WERI-Rb-1 (cell line): ENCODE measurements around the gene GALR1.
"Not testable (repeated sequence)": the region's sequence is repeated elsewhere in the genome, so short reads cannot be mapped to it uniquely, and the experiment has no call there.

Experiments
- DNase-seq: peaks from one replicate; pipeline ENCODE4 v3.0.0-alpha.2; 2020
- H3K27ac ChIP-seq: fragments of 250-450 bp; sonication (Bioruptor Pico); 2 replicates; pipeline ENCODE4 v1.5.1; 2020; ENCODE audit warnings: mild to moderate bottlenecking, moderate library complexity
- H3K27me3 ChIP-seq: fragments of 250-450 bp; sonication (Bioruptor Pico); 2 replicates; pipeline ENCODE4 v1.5.1; 2021; ENCODE audit warnings: mild to moderate bottlenecking, low read depth, moderate library complexity; ENCODE audit not compliant: insufficient read depth, severe bottlenecking
- H3K36me3 ChIP-seq: fragments of 250-450 bp; sonication (Bioruptor Pico); 2 replicates; pipeline ENCODE4 v1.5.1; 2020; ENCODE audit warnings: mild to moderate bottlenecking, moderate library complexity
- H3K4me3 ChIP-seq: 2 replicates; pipeline ENCODE4 v1.5.1; 2011; ENCODE audit warnings: low read depth, mild to moderate bottlenecking, control low read depth, low read length
- H3K9me3 ChIP-seq: fragments of 250-450 bp; sonication (Bioruptor Pico); 2 replicates; pipeline ENCODE4 v1.5.1; 2021; ENCODE audit warnings: mild to moderate bottlenecking, moderate library complexity; ENCODE audit not compliant: severe bottlenecking
- CTCF ChIP-seq: IDR thresholded peaks from 2 replicates; pipeline ENCODE4 v1.5.1; 2011; ENCODE audit warnings: low read depth, mild to moderate bottlenecking, control low read depth, inconsistent platforms, low read length

Gene GALR1

DNA sequence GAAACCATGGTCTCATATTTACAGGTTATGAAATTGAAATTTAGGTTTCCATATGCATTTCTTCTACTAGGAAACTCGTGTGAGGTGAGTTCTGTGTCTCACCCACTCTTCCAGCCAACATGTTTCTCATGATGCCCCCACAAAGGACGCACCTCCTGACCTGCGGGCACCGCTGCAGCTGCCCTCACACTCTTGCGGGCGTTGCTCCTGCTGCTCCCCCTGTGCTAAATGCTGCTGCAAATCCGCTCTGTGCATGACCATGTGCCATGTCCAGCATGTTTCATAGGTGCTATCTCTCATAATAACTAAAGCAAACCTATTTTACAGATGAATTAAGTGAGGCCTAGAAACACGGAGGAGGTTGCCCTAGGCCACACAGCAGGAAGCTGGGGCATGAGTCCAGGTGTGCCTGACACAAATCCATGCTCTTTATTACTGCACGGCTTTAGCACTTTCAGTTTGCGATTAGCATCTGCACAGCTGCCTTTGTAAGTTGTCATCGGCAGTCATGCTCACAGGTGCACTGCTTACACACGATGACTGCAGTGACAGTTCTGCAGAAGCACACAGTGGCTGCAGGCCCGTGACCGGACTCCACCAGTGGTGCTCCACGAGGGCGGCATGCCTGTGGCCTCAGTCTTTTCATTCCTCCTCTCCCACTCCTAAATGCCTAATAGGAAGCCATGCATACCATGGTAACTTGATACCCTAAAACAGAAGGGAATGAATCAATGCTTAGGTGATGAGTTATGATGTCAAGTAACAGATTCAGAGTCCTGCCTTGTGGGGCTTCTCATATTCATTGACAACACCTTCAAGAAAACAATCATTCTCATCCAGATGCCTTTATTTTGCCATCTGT lies 14.9 kb upstream of the GALR1 start:
- no peak for TF ChIP-seq CTCF
- Histone ChIP-seq H3K4me3 (no peak overlapping the region), H3K27me3 (no peaks in the 10 kb centered on the region), H3K36me3 (no peaks in the 10 kb centered on the region), H3K27ac (no peak overlapping the region), H3K9me3 (peaks cover 11% of the 10 kb centered on the region)
- no peak for DNase-seq

DNA sequence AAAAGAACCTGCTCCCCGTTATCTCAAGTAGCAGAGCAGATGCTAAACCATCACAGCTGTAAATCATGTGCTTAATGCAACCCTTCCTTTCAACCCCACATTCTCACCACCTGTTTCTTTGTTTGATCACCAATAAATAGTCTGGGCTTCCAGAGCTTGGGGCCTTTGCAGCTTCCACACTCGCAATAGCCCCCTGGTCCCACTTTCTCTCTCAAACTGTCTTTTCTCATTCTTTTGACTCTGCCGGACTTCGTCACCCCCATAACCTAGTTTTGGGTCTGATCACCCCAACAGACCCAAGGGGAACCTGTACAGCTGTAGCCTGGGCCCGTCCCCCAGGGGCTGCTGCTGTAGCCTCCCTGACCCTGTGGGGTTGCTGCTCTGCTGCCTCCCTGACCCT lies 10.4 kb upstream of the GALR1 start:
- H3K27ac ChIP-seq, H3K27me3 ChIP-seq, H3K4me3 ChIP-seq, DNase-seq, H3K36me3 ChIP-seq: not testable (repeated sequence)
- peaks cover 18% of the 10 kb centered on the region for H3K9me3 ChIP-seq

DNA sequence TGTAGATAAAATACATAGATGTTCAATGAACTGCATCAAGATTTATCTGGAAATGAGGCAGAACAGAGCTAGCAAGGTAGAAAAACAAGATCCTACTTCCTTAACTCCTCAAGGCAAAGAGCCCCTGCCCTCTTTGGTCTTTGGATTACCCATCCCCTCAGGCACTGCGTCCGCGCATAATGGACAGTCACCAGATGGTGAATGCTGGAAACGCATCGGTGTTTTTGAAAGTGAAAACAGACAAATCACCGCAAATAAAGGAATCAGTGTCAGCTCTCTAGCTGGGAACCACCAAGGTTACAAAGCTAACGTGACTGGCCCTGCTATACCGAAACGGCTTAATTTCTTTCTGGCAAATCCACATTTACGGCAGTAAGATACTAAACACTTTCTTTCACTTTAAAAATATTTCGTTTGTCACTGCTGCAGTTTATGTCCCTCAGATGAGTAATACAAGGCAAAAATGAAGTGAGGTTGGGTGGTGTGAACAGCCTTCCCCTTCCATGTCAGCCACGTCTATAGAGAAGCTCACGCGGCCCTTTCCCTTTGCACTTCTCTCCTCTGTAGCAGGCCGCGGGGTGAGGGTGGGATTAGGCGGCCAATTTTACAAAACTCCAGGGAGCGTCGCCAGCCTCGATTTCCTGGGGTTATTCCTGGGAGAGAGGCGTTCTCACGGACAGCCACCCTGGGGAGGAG lies 627 bp upstream of the GALR1 start:
- DNase-seq = peak; percentile 35
- no peak for TF ChIP-seq CTCF
- Histone ChIP-seq H3K4me3 (peak overlapping the region; percentile 75), H3K27me3 (peaks cover 20% of the 10 kb centered on the region), H3K9me3 (peaks cover 26% of the 10 kb centered on the region), H3K27ac (no peak overlapping the region), H3K36me3 (no peaks in the 10 kb centered on the region)

- H3K27me3 ChIP-seq = peaks cover 20% of the 10 kb centered on the region
- H3K27ac ChIP-seq = no peak overlapping the region
- peaks cover 26% of the 10 kb centered on the region for H3K9me3 ChIP-seq
- H3K36me3 ChIP-seq = no peaks in the 10 kb centered on the region
- no peak for TF ChIP-seq CTCF
- no peak overlapping the region; the same call in 1 of the 2 replicates for H3K4me3 ChIP-seq
- no peak for DNase-seq
Observed at GRCh38 chr18:77250501-77250925, 865 bp downstream of the GALR1 start.

- Histone ChIP-seq H3K27me3 (peaks cover 20% of the 10 kb centered on the region), H3K36me3 (no peaks in the 10 kb centered on the region), H3K27ac (no peak overlapping the region), H3K4me3 (no peak overlapping the region), H3K9me3 (peaks cover 26% of the 10 kb centered on the region)
- DNase-seq = no peak
- TF ChIP-seq CTCF = no peak
Observed at GRCh38 chr18:77250926-77251729, 1.5 kb downstream of the GALR1 start.

GRCh38 chr18:77251730-77252050 lies 2.0 kb downstream of the GALR1 start:
- Histone ChIP-seq H3K9me3 (peaks cover 26% of the 10 kb centered on the region), H3K27me3 (peaks cover 20% of the 10 kb centered on the region), H3K36me3 (no peaks in the 10 kb centered on the region), H3K27ac (no peak overlapping the region), H3K4me3 (no peak overlapping the region)
- TF ChIP-seq CTCF = no peak
- no peak for DNase-seq
